ENCODE measurements around the gene C8B.

The C8B gene

DNA sequence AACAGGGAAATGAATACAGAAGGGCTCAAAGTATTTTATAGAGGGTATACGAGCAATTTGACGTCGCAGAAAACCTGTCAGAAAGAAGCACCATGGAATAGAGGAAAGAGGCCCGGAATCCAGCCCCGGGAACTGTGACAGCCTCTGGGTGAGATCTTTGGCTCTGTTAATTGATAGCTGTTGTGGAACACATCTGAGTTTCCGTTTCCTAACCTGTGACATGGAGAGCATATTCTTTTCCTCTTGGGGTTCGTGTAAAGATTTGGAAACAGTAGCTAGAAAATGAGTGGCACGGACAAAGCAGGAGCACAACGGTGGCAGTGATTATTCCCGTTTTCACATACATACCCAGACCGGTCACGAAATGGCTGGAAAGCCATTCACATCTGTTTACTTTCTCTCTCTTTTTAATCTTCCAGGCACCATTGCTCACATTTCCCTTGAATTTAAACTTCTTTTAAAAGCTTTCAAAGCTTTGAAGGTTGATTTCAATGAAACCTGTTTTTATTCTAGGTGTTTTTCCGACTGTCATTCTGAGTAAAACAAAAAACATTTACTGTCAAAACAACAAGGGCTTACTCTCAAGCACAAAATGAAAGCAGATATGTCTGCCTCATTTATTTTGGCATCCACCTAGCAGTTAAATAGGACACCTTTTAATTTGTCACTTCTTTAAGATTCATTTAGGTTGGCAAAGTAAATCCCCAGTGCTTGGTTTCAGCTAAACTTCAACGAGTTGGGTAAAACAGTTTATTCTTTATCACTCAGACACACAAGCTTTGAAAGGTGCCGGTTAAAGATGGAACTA, 26.7 kb upstream of the C8B start:
- Histone ChIP-seq H3K9me3 (ENCODE audit: control insufficient read depth, low read length) (no peaks in the 10 kb centered on the region), H3K4me1 (ENCODE audit: control insufficient read depth, insufficient read depth, low read length, poor library complexity, severe bottlenecking) (no peaks in the 10 kb centered on the region), H3K27ac (ENCODE audit: low read depth, low read length, severe bottlenecking) (no peak overlapping the region), H3K4me3 (ENCODE audit: extremely low read depth, insufficient read depth, low read length, poor library complexity, severe bottlenecking) (no peak overlapping the region), H3K36me3 (ENCODE audit: control insufficient read depth, insufficient read depth, low read length) (no peaks in the 10 kb centered on the region)
- 93 to 95% methylated on average over 11 of the region's 15 CpGs for WGBS, 2 experiments (ENCODE audit: insufficient coverage in 2 of 2)

DNA sequence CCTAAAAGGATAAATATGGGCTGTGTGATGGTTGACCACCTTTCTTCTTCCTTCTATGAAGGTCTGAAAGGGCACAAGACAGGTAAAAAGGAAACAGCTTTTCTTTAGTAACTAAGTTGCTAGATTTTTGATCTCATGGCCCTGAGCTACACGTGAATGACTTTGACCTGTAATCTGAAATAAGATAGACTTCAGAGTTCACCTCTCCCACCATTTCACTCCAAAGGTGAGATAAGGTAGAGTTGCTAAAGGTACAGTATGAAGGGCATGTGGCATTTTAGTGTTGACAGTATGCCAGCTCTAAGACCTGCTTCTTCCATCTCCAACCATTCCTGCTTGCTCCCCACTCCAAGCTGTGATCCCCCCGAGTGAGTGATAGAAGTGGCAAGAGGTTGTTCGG, 25.8 kb upstream of the C8B start:
- H3K4me3 ChIP-seq (ENCODE audit: extremely low read depth, insufficient read depth, low read length, poor library complexity, severe bottlenecking), result no peak overlapping the region
- H3K4me1 ChIP-seq (ENCODE audit: control insufficient read depth, insufficient read depth, low read length, poor library complexity, severe bottlenecking), result no peaks in the 10 kb centered on the region
- 90% methylated on average over 2 of the region's 3 CpGs; no CpG with 5 or more reads in 1 of the 2 experiments for WGBS, 2 experiments (ENCODE audit: insufficient coverage in 2 of 2)
- no peaks in the 10 kb centered on the region for H3K36me3 ChIP-seq (ENCODE audit: control insufficient read depth, insufficient read depth, low read length)
- H3K9me3 ChIP-seq (ENCODE audit: control insufficient read depth, low read length), result no peaks in the 10 kb centered on the region
- H3K27ac ChIP-seq (ENCODE audit: low read depth, low read length, severe bottlenecking), result no peak overlapping the region

DNA sequence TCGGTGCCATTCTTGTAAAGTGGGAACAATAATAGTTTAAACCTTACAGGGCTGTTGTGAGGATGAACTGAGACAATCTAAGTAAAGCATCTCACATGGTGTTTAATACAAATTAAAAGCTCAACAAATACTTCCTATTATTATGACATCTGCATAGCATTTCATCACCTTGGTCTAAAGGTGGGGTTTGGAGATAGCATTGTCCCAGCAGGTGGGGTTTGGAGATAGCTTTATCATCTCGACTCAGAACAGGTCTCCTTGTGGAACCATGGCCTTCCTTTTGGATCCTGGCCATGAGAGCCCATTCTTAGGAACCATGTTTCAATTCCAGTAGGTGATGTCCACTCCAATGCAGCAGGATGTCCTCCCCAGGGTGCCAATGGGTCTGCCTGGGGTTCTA, 20.6 kb upstream of the C8B start:
- Histone ChIP-seq H3K36me3 (ENCODE audit: control insufficient read depth, insufficient read depth, low read length) (no peaks in the 10 kb centered on the region), H3K4me1 (ENCODE audit: control insufficient read depth, insufficient read depth, low read length, poor library complexity, severe bottlenecking) (no peaks in the 10 kb centered on the region), H3K27ac (ENCODE audit: low read depth, low read length, severe bottlenecking) (no peak overlapping the region), H3K9me3 (ENCODE audit: control insufficient read depth, low read length) (no peaks in the 10 kb centered on the region), H3K4me3 (ENCODE audit: extremely low read depth, insufficient read depth, low read length, poor library complexity, severe bottlenecking) (no peak overlapping the region)
- 100% methylated on average over 1 of the region's 2 CpGs for WGBS, 2 experiments (ENCODE audit: insufficient coverage in 2 of 2)

DNA sequence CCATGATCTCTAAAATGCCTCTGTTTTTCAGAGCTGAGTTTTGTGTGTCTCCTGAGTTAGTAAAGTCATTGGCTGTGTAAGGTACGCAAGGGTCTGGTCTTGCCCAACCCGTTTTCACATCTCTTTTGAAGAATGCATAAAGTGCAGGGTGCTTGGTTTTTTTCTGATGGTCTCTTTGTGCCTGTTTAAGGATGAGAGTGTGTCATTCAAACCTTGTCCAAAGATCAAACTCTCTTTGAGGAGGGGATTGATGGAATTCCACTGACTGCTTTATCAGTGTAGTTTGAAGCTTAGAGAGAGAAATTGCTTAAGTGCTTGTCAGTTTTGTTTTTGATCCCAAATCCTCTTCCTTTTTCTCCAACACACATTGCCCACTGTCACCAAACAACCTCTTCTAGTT, 20.0 kb upstream of the C8B start:
- Histone ChIP-seq H3K27ac (ENCODE audit: low read depth, low read length, severe bottlenecking) (no peak overlapping the region), H3K4me3 (ENCODE audit: extremely low read depth, insufficient read depth, low read length, poor library complexity, severe bottlenecking) (no peak overlapping the region), H3K9me3 (ENCODE audit: control insufficient read depth, low read length) (no peaks in the 10 kb centered on the region), H3K36me3 (ENCODE audit: control insufficient read depth, insufficient read depth, low read length) (no peaks in the 10 kb centered on the region), H3K4me1 (ENCODE audit: control insufficient read depth, insufficient read depth, low read length, poor library complexity, severe bottlenecking) (no peaks in the 10 kb centered on the region)
- WGBS, 2 experiments (ENCODE audit: insufficient coverage in 2 of 2), result 100% methylated on average over 1 to 2 of the region's 2 CpGs

DNA sequence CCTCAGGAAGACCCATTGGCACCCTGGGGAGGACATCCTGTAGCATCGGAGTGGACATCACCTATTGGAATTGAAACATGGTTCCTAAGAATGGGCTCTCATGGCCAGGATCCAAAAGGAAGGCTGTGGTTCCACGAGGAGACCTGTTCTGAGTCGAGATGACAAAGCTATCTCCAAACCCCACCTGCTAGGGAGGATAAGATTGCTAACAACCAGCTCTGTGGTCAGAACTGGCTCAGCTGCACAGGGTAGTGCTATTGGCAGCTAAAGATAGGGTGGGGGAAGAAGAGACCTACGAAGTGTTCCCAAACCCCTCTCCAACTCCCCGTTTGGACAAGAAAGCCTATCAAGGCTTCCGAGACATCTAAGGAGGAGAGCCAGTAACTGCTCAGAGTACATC, 17.7 kb upstream of the C8B start:
- no peaks in the 10 kb centered on the region for H3K4me1 ChIP-seq (ENCODE audit: control insufficient read depth, insufficient read depth, low read length, poor library complexity, severe bottlenecking)
- WGBS, 2 experiments (ENCODE audit: insufficient coverage in 2 of 2), result 73 to 87% methylated on average over 5 to 6 of the region's 6 CpGs
- H3K36me3 ChIP-seq (ENCODE audit: control insufficient read depth, insufficient read depth, low read length), result no peaks in the 10 kb centered on the region
- no peak overlapping the region for H3K4me3 ChIP-seq (ENCODE audit: extremely low read depth, insufficient read depth, low read length, poor library complexity, severe bottlenecking)
- H3K9me3 ChIP-seq (ENCODE audit: control insufficient read depth, low read length), result no peaks in the 10 kb centered on the region
- no peak overlapping the region for H3K27ac ChIP-seq (ENCODE audit: low read depth, low read length, severe bottlenecking)

DNA sequence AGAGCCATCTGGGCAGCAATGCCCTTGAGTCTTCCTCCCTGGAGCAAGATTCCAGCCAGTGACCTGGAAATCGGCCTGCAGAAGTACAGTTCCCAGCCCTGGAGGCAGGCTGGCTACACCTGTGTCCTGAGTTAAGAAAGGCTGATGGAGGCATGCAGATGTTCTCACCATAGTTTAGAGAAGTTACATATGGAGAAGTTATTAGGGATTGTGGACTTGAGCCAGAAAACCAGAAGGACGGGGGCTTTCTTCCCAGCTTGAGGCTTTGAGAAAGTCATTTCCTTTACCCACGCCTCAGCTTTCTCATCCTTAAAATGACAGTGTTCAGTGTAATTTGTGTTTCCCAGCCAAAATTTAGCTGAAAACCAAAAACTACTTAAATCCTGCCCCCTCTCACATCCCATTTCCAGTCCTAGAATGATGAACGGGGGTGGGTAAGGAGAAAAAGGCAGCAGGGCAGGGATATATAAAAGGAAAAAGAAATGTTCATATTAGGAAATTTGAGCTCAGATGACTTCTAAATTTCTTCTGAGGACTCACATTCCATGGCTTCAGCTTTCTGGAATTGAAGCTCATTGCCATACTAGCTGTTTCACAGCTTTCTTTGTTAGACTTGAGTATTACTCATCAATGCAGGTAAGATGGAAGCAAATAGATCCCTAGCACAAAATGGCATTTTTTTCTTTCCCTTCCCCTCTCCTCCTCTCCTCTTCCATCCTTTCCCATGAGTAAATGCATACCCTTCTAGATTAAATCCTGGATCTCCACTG, 14.4 kb upstream of the C8B start:
- 90 to 100% methylated on average over 1 to 3 of the region's 4 CpGs for WGBS, 2 experiments (ENCODE audit: insufficient coverage in 2 of 2)
- Histone ChIP-seq H3K4me1 (ENCODE audit: control insufficient read depth, insufficient read depth, low read length, poor library complexity, severe bottlenecking) (no peaks in the 10 kb centered on the region), H3K9me3 (ENCODE audit: control insufficient read depth, low read length) (no peaks in the 10 kb centered on the region), H3K36me3 (ENCODE audit: control insufficient read depth, insufficient read depth, low read length) (no peaks in the 10 kb centered on the region), H3K27ac (ENCODE audit: low read depth, low read length, severe bottlenecking) (no peak overlapping the region), H3K4me3 (ENCODE audit: extremely low read depth, insufficient read depth, low read length, poor library complexity, severe bottlenecking) (no peak overlapping the region)

DNA sequence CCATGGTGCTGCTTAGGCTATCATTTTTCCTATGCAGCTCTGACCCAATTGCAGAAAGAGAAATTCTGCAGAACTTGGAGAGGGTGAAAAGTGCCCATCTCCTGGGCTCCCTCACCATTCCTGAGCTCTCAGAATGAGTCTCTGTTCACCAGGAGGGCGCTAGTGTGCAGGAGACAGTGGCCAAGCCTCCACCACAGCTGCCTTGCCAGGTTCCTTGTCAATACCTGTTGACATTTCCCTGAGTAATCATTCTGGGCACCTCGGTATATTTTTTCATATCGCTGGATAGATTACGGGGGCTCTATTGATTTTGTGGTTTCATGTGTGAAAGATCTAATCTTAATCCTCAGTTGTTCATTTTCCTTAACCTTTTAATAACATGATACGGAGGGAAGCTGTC, 13.0 kb upstream of the C8B start:
- 60 to 100% methylated on average over 1 of the region's 5 CpGs for WGBS, 2 experiments (ENCODE audit: insufficient coverage in 2 of 2)
- no peaks in the 10 kb centered on the region for H3K4me1 ChIP-seq (ENCODE audit: control insufficient read depth, insufficient read depth, low read length, poor library complexity, severe bottlenecking)
- no peaks in the 10 kb centered on the region for H3K9me3 ChIP-seq (ENCODE audit: control insufficient read depth, low read length)
- no peaks in the 10 kb centered on the region for H3K36me3 ChIP-seq (ENCODE audit: control insufficient read depth, insufficient read depth, low read length)
- H3K4me3 ChIP-seq (ENCODE audit: extremely low read depth, insufficient read depth, low read length, poor library complexity, severe bottlenecking), result no peak overlapping the region
- H3K27ac ChIP-seq (ENCODE audit: low read depth, low read length, severe bottlenecking), result no peak overlapping the region

GRCh38 chr1:56977910-56978309, 12.1 kb upstream of the C8B start:
- Histone ChIP-seq H3K36me3 (ENCODE audit: control insufficient read depth, insufficient read depth, low read length) (no peaks in the 10 kb centered on the region), H3K4me1 (ENCODE audit: control insufficient read depth, insufficient read depth, low read length, poor library complexity, severe bottlenecking) (no peaks in the 10 kb centered on the region), H3K9me3 (ENCODE audit: control insufficient read depth, low read length) (no peaks in the 10 kb centered on the region), H3K27ac (ENCODE audit: low read depth, low read length, severe bottlenecking) (no peak overlapping the region), H3K4me3 (ENCODE audit: extremely low read depth, insufficient read depth, low read length, poor library complexity, severe bottlenecking) (no peak overlapping the region)
- 60 to 71% methylated on average over 1 of the region's 4 CpGs for WGBS, 2 experiments (ENCODE audit: insufficient coverage in 2 of 2)

- no peaks in the 10 kb centered on the region for H3K9me3 ChIP-seq (ENCODE audit: control insufficient read depth, low read length)
- no peaks in the 10 kb centered on the region for H3K36me3 ChIP-seq (ENCODE audit: control insufficient read depth, insufficient read depth, low read length)
- no peak overlapping the region for H3K4me3 ChIP-seq (ENCODE audit: extremely low read depth, insufficient read depth, low read length, poor library complexity, severe bottlenecking)
- H3K27ac ChIP-seq (ENCODE audit: low read depth, low read length, severe bottlenecking), result no peak overlapping the region
- H3K4me1 ChIP-seq (ENCODE audit: control insufficient read depth, insufficient read depth, low read length, poor library complexity, severe bottlenecking), result no peaks in the 10 kb centered on the region
- 93 to 94% methylated on average over 2 to 3 of the region's 4 CpGs for WGBS, 2 experiments (ENCODE audit: insufficient coverage in 2 of 2)
These were observed 9.6 kb upstream of the C8B start for GRCh38 chr1:56975446-56975845.

DNA sequence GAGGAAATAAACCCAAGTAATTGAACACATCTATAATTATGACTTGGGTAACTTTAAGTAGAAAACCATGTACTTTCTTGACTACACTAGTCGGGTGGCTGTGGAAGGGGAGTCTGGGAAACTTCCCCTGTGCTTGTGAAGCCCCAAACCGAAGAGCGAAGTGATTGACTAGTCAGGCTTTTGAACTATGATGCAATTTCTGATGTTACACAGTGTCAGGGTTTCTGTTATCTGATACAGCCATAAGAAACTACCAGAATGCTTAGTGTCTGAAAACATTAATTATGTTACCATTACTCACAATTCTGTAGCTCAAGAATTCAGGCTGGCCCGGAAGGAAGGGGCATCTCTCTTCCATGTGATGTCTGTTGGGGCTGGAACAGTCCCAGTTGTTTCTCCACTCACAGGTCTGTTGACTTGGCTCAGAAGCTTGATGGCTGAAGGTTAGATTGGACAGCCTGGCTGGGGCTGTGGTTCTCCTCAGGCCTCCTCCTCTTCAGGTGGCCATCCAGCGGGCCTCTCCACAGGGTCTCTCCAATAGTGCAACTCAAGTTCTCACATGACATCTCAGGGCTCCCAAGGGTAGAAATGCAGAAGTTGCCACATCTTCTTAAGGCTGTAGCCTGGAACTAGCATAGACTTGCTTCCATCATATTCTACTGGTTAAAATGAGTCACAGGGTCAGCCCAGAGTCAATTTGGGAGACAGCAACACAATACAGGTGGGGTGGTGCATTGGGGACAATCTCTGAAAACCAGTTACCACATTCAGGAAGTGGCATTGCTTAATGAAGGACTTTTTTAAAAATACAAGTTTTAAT, 8.3 kb upstream of the C8B start:
- Histone ChIP-seq H3K36me3 (ENCODE audit: control insufficient read depth, insufficient read depth, low read length) (no peaks in the 10 kb centered on the region), H3K27ac (ENCODE audit: low read depth, low read length, severe bottlenecking) (no peak overlapping the region), H3K4me1 (ENCODE audit: control insufficient read depth, insufficient read depth, low read length, poor library complexity, severe bottlenecking) (no peaks in the 10 kb centered on the region), H3K4me3 (ENCODE audit: extremely low read depth, insufficient read depth, low read length, poor library complexity, severe bottlenecking) (no peak overlapping the region), H3K9me3 (ENCODE audit: control insufficient read depth, low read length) (no peaks in the 10 kb centered on the region)
- WGBS, 2 experiments (ENCODE audit: insufficient coverage in 2 of 2), result 78 to 92% methylated on average over 3 to 4 of the region's 5 CpGs

All from mesodermal cell (in vitro differentiated cells).